ENCODE measurements around the gene PTPRG. TPM values are rescaled to one million over a fixed set of nuclear protein-coding genes. Genes with fewer than 3 reads are reported as not detected.

Gene PTPRG
- total RNA-seq, 1 donor from 2014 or later = 34.1 TPM

- no peak for ATAC-seq
- DNase-seq (ENCODE audit: missing footprints) = no peak
- intact Hi-C loops (cut with DNase I) = loop anchor here (5.0 kb wide), 1 partner anchor 233 kb away; no protein-coding TSS in a partner anchor
These were observed 17.4 kb downstream of the PTPRG start for GRCh38 chr3:61578667-61579367.

GRCh38 chr3:61579685-61580084 is 18.3 kb downstream of the PTPRG start:
- ATAC-seq = no peak
- intact Hi-C loops (cut with DNase I) = loop anchor here (5.0 kb wide), 1 partner anchor 233 kb away; no protein-coding TSS in a partner anchor

GRCh38 chr3:61580982-61581643 is 19.7 kb downstream of the PTPRG start:
- no peak for DNase-seq (ENCODE audit: missing footprints)
- intact Hi-C loops (cut with DNase I) = no loop called here
- ATAC-seq = no peak

More at GRCh38 chr3:61579685-61580084, 18.3 kb downstream of the PTPRG start:
- no peak for DNase-seq (ENCODE audit: missing footprints)

- ATAC-seq (peak; percentile 38), DNase-seq (ENCODE audit: missing footprints) (no peak)
- intact Hi-C loops (cut with DNase I) = no loop called here
These were observed 20.9 kb downstream of the PTPRG start for GRCh38 chr3:61582287-61582686.

GRCh38 chr3:61582846-61583245 is 21.5 kb downstream of the PTPRG start:
- intact Hi-C loops (cut with DNase I) = no loop called here
- no peak for ATAC-seq
- no peak for DNase-seq (ENCODE audit: missing footprints)

- intact Hi-C loops (cut with DNase I) = no loop called here
- no peak for ATAC-seq
These were observed 22.8 kb downstream of the PTPRG start for GRCh38 chr3:61583890-61584875.

GRCh38 chr3:61589856-61590255 is 28.5 kb downstream of the PTPRG start:
- DNase-seq (ENCODE audit: missing footprints) (no peak), ATAC-seq (no peak)
- intact Hi-C loops (cut with DNase I) = no loop called here

More at GRCh38 chr3:61583890-61584875, 22.8 kb downstream of the PTPRG start:
- DNase-seq (ENCODE audit: missing footprints) = no peak

- no peak for ATAC-seq
- no peak for DNase-seq (ENCODE audit: missing footprints)
- intact Hi-C loops (cut with DNase I) = no loop called here
These were observed 29.9 kb downstream of the PTPRG start for GRCh38 chr3:61591300-61591699.

- intact Hi-C loops (cut with DNase I) = no loop called here
- DNase-seq (ENCODE audit: missing footprints) (no peak), ATAC-seq (no peak)
These were observed 32.2 kb downstream of the PTPRG start for GRCh38 chr3:61593446-61594029.

- DNase-seq (ENCODE audit: missing footprints) (no peak), ATAC-seq (peak; percentile 58)
- intact Hi-C loops (cut with DNase I) = no loop called here
These were observed 33.0 kb downstream of the PTPRG start for GRCh38 chr3:61594144-61594963.

GRCh38 chr3:61594964-61595285 is 33.6 kb downstream of the PTPRG start:
- DNase-seq (ENCODE audit: missing footprints) = no peak
- intact Hi-C loops (cut with DNase I) = loop anchor here (5.0 kb wide), 1 partner anchor 47 kb away; no protein-coding TSS in a partner anchor
- ATAC-seq = no peak

- DNase-seq (ENCODE audit: missing footprints) (no peak), ATAC-seq (no peak)
- intact Hi-C loops (cut with DNase I) = loop anchor here (5.0 kb wide), 1 partner anchor 47 kb away; no protein-coding TSS in a partner anchor
These were observed 33.9 kb downstream of the PTPRG start for GRCh38 chr3:61595288-61595687.

GRCh38 chr3:61595826-61596225 is 34.5 kb downstream of the PTPRG start:
- DNase-seq (ENCODE audit: missing footprints) (no peak), ATAC-seq (no peak)
- intact Hi-C loops (cut with DNase I) = loop anchor here (5.0 kb wide), 1 partner anchor 46 kb away; no protein-coding TSS in a partner anchor

- intact Hi-C loops (cut with DNase I) = loop anchor here (5.0 kb wide), 1 partner anchor 44 kb away; no protein-coding TSS in a partner anchor
- DNase-seq (ENCODE audit: missing footprints) (no peak), ATAC-seq (no peak)
These were observed 36.5 kb downstream of the PTPRG start for GRCh38 chr3:61597906-61598305.

GRCh38 chr3:61600195-61600594 is 38.8 kb downstream of the PTPRG start:
- intact Hi-C loops (cut with DNase I) = no loop called here
- ATAC-seq = no peak
- no peak for DNase-seq (ENCODE audit: missing footprints)

- DNase-seq (ENCODE audit: missing footprints) (no peak), ATAC-seq (peak; percentile 86)
- intact Hi-C loops (cut with DNase I) = no loop called here
These were observed 40.5 kb downstream of the PTPRG start for GRCh38 chr3:61601831-61602230.

- ATAC-seq (no peak), DNase-seq (ENCODE audit: missing footprints) (no peak)
- intact Hi-C loops (cut with DNase I) = no loop called here
These were observed 41.1 kb downstream of the PTPRG start for GRCh38 chr3:61602466-61602865.

Data from Right ventricle myocardium inferior (tissue), 1 donor.